Neuronal stem cell (in vitro differentiated cells): ENCODE measurements around the gene MSH2.
A peak's percentile ranks its signal among the peaks of the same experiment; 100 is the strongest.
"Not testable (repeated sequence)": the region's sequence is repeated elsewhere in the genome, so short reads cannot be mapped to it uniquely, and the experiment has no call there.

Experiments
- DNase-seq: peaks from one replicate; pipeline ENCODE4 v3.0.0-alpha.2; 2013; ENCODE audit warnings: low spot score
- H2AFZ ChIP-seq: one replicate; pipeline ENCODE4 v1.6.1; 2013; ENCODE audit warnings: mild to moderate bottlenecking, low read length, inconsistent platforms
- H2AK5ac ChIP-seq: 2 replicates; pipeline ENCODE4 v1.6.1; 2013; ENCODE audit warnings: low read depth, mild to moderate bottlenecking, inconsistent platforms, low read length, moderate library complexity, mixed read lengths
- H2BK120ac ChIP-seq: 2 replicates; pipeline ENCODE4 v1.6.1; 2013; ENCODE audit warnings: low read depth, mild to moderate bottlenecking, inconsistent platforms, low read length, moderate library complexity, mixed read lengths
- H2BK12ac ChIP-seq: one replicate; pipeline ENCODE4 v1.6.1; 2013; ENCODE audit warnings: low read length, inconsistent platforms
- H2BK15ac ChIP-seq: 2 replicates; pipeline ENCODE4 v1.6.1; 2013; ENCODE audit warnings: mild to moderate bottlenecking, low read length, inconsistent platforms, mixed read lengths
- H2BK5ac ChIP-seq: one replicate; pipeline ENCODE4 v1.6.1; 2013; ENCODE audit warnings: inconsistent platforms, mild to moderate bottlenecking, low read length, moderate library complexity
- H3K14ac ChIP-seq: one replicate; pipeline ENCODE4 v1.6.1; 2013; ENCODE audit warnings: low read length, inconsistent platforms
- H3K18ac ChIP-seq: 2 replicates; pipeline ENCODE4 v1.6.1; 2013; ENCODE audit warnings: low read length, inconsistent platforms
- H3K23ac ChIP-seq: 2 replicates; pipeline ENCODE4 v1.6.1; 2013; ENCODE audit warnings: low read depth, mild to moderate bottlenecking, mixed read lengths, low read length, inconsistent platforms; ENCODE audit not compliant: poor library complexity
- H3K27ac ChIP-seq: replicated peaks from 3 replicates; pipeline ENCODE4 v1.5.1; 2013; ENCODE audit warnings: low read length, inconsistent platforms
- H3K27me3 ChIP-seq, 3 experiments: 2 replicates each; pipeline ENCODE4 v1.6.1; 2013; ENCODE audit warnings: low read length in 3 of 3, mild to moderate bottlenecking in 2 of 3, inconsistent platforms in 1 of 3, low read depth in 1 of 3, mixed read lengths in 1 of 3, moderate library complexity in 1 of 3; ENCODE audit not compliant: control insufficient read depth in 3 of 3, insufficient read depth in 3 of 3
- H3K36me3 ChIP-seq, 2 donors: replicated peaks in 1 of 2; 2 replicates each; pipeline ENCODE4 v1.6.1; 2013; ENCODE audit warnings: low read length in 2 of 2; ENCODE audit not compliant: control insufficient read depth in 2 of 2, insufficient read depth in 2 of 2
- H3K4ac ChIP-seq: 2 replicates; pipeline ENCODE4 v1.6.1; 2013; ENCODE audit warnings: inconsistent platforms, mild to moderate bottlenecking, low read length, moderate library complexity
- H3K4me1 ChIP-seq, 2 donors: 1 replicate in 1 of 2; 2 replicates in 1 of 2; pipeline ENCODE4 v1.6.1; 2013; ENCODE audit warnings: low read length in 2 of 2, low read depth in 1 of 2; ENCODE audit not compliant: control insufficient read depth in 2 of 2, insufficient read depth in 1 of 2
- H3K4me2 ChIP-seq: one replicate; pipeline ENCODE4 v1.6.1; 2013; ENCODE audit warnings: mild to moderate bottlenecking, low read length, inconsistent platforms; ENCODE audit not compliant: insufficient read depth, poor library complexity, severe bottlenecking
- H3K4me3 ChIP-seq, 2 donors: 2 replicates each; pipeline ENCODE4 v1.5.1; 2013; ENCODE audit warnings: low read length in 2 of 2, mild to moderate bottlenecking in 2 of 2, inconsistent platforms in 1 of 2, moderate library complexity in 1 of 2
- H3K79me1 ChIP-seq: one replicate; pipeline ENCODE4 v1.6.1; 2013; ENCODE audit warnings: low read depth, mild to moderate bottlenecking, inconsistent platforms, low read length, moderate library complexity
- H3K9ac ChIP-seq: one replicate; pipeline ENCODE4 v1.6.1; 2013; ENCODE audit warnings: mild to moderate bottlenecking, low read depth, low read length, inconsistent platforms; ENCODE audit not compliant: poor library complexity
- H3K9me3 ChIP-seq, 2 donors: replicated peaks in 1 of 2; 2 replicates each; pipeline versions ENCODE3 to v1.6.1; 2013; ENCODE audit warnings: low read length in 2 of 2, mild to moderate bottlenecking in 2 of 2, inconsistent platforms in 1 of 2, low read depth in 1 of 2, mixed read lengths in 1 of 2, moderate library complexity in 1 of 2; ENCODE audit not compliant: control insufficient read depth in 2 of 2, insufficient read depth in 1 of 2
- H4K8ac ChIP-seq: one replicate; pipeline ENCODE4 v1.6.1; 2013; ENCODE audit warnings: low read depth, mild to moderate bottlenecking, inconsistent platforms, low read length, moderate library complexity
- H4K91ac ChIP-seq: one replicate; pipeline ENCODE4 v1.6.1; 2013; ENCODE audit warnings: low read length, low read depth, mild to moderate bottlenecking, inconsistent platforms; ENCODE audit not compliant: poor library complexity
- WGBS, 2 donors: extraction: QIAGEN DNeasy Blood & Tissue Kit; methylation state at CpG; one replicate each; pipeline ENCODE4 v1.1.7; 2013; ENCODE audit warnings: missing lambda C conversion rate in 2 of 2, mixed read lengths in 1 of 2; ENCODE audit not compliant: insufficient read length in 2 of 2, insufficient replicate concordance in 1 of 2; ENCODE audit errors: extremely low coverage in 2 of 2; 5-methylcytosine and 5-hydroxymethylcytosine counted together

The MSH2 gene

DNA sequence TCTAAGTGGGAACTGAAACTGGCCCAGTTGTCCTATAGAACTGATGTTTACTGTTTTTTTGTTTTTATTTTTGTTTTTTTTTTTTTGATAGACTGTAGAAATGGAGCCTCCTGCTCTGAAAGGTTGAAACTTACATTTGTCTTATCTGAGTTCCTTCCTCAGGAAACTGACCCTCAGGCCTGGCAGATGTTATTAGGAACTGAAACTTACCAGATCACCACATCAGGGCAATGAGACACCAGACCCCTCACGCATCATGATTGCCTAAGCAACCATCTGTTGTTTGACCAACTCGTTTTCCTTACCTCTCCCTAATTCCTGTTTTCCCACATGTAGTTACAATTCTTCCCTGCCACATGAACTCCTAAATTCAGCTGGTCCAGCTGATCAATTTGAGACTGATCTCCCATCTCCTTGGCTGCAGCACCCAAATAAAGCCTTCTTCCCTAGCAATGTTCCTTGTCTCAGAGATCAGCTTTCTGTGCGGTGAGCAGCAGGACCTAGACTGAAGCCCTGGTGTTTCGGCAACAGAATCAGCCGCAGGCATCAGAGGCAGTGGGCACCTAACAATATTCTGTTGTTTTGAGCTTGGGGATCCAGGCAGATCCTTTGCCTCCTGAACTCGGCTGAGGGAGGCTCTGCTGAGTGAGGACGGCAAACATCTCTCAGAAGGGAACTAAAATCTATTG lies 96.8 kb downstream of the MSH2 start:
- Histone ChIP-seq H4K8ac (no peak overlapping the region), H3K4me3 (no peak overlapping the region), H2BK120ac (no peak overlapping the region), H3K18ac (no peak overlapping the region), H2BK12ac (no peak overlapping the region), H2AFZ (no peak overlapping the region), H3K79me1 (no peaks in the 10 kb centered on the region), H4K91ac (no peak overlapping the region), H3K9ac (no peak overlapping the region), H3K27me3 (no peaks in the 10 kb centered on the region), H3K23ac (no peak overlapping the region), H3K4ac (no peak overlapping the region), H3K36me3 (peaks cover 0 to 4% of the 10 kb centered on the region in 2 donors), H3K4me2 (no peak overlapping the region), H3K4me1 (no peaks in the 10 kb centered on the region), H3K27ac (no peak overlapping the region), H3K14ac (no peak overlapping the region), H2BK15ac (no peak overlapping the region), H3K9me3 (peaks cover 16 to 17% of the 10 kb centered on the region in 2 donors), H2BK5ac (peak overlapping the region; percentile 7), H2AK5ac (no peak overlapping the region)
- WGBS, 2 donors: no CpG with 5 or more reads among the region's 7 CpGs
- DNase-seq: no peak

DNA sequence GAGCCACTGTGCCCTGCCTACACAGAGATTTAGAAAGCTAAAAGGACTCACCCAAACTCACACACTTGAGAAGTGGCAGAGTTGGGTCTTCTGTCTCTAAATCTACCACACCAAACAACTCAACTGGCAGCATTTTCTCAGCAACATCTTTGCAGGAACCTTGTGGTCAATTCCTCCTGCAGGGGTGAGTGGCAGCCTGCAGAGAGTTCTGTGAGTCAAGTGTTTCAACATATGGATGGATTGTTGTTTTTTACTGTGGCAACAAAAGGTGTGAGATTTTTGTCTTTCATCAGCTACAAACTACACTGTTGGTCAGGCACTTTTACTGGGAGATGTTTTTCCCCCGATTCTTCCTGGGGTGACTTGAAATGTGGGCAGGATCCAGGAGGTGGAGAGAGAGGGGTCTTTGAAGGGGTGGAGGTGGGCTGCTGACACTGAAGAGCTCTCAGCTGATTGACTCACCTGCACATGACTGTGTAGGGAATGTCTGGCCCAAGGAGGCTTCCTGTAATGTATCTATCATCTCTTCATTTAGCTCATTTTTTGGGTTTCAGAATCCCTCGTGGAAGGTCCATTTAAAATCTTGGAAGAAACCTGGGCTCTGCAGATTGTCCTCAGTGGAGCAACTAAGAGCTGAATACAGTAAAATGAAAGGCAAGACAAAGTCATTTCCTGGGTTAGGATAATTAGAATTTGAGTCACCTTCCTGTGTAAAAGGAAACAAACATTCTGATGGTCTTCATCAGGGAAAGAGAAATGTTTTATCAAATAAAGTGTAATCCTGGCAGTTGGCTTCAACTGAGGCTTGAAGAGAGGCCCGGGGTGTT lies 98.6 kb downstream of the MSH2 start:
- Histone ChIP-seq H3K14ac (no peak overlapping the region), H3K18ac (no peak overlapping the region), H3K4me3 (no peak overlapping the region), H4K91ac (no peak overlapping the region), H2BK15ac (no peak overlapping the region), H2AFZ (no peak overlapping the region), H2BK12ac (no peak overlapping the region), H3K23ac (no peak overlapping the region), H3K27ac (no peak overlapping the region), H3K4ac (no peak overlapping the region), H3K36me3 (peaks cover 0 to 4% of the 10 kb centered on the region in 2 donors), H3K9me3 (peaks cover 21 to 26% of the 10 kb centered on the region in 2 donors), H3K4me1 (no peaks in the 10 kb centered on the region), H2AK5ac (no peak overlapping the region), H3K27me3 (no peaks in the 10 kb centered on the region), H2BK5ac (no peak overlapping the region), H2BK120ac (no peak overlapping the region), H3K79me1 (no peaks in the 10 kb centered on the region), H4K8ac (no peak overlapping the region), H3K9ac (no peak overlapping the region), H3K4me2 (no peak overlapping the region)
- no peak for DNase-seq
- no CpG with 5 or more reads among the region's 3 CpGs for WGBS, 2 donors

DNA sequence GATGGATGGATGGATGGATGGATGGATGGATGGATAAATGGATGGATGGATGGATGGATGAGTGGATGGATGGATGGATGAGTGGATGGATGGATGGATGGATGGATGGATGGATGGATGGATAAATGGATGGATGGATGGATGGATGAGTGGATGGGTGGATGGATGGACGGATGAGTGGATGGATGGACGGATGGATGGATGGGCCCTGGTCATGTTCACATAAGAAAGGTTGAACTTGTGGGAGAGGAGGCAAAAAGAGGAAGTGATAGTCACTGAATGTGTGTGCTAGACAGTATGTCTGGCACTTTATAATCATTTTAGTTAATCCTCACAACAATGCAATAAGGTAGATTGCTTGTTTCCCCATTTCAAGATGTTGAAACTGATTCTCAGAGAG lies 99.5 kb downstream of the MSH2 start:
- not testable (repeated sequence) for H4K91ac ChIP-seq, H3K27me3 ChIP-seq, H3K4me2 ChIP-seq, H3K4ac ChIP-seq, H3K14ac ChIP-seq, H4K8ac ChIP-seq, H2AK5ac ChIP-seq, H3K23ac ChIP-seq, H3K4me3 ChIP-seq, H3K79me1 ChIP-seq, H2AFZ ChIP-seq, DNase-seq, H3K4me1 ChIP-seq, H2BK120ac ChIP-seq, H2BK15ac ChIP-seq, H3K27ac ChIP-seq, H3K9ac ChIP-seq, H3K18ac ChIP-seq, H2BK5ac ChIP-seq, H3K36me3 ChIP-seq, H2BK12ac ChIP-seq
- no CpG with 5 or more reads among the region's 2 CpGs for WGBS, 2 donors
- peaks cover 21 to 26% of the 10 kb centered on the region in 2 donors for H3K9me3 ChIP-seq

DNA sequence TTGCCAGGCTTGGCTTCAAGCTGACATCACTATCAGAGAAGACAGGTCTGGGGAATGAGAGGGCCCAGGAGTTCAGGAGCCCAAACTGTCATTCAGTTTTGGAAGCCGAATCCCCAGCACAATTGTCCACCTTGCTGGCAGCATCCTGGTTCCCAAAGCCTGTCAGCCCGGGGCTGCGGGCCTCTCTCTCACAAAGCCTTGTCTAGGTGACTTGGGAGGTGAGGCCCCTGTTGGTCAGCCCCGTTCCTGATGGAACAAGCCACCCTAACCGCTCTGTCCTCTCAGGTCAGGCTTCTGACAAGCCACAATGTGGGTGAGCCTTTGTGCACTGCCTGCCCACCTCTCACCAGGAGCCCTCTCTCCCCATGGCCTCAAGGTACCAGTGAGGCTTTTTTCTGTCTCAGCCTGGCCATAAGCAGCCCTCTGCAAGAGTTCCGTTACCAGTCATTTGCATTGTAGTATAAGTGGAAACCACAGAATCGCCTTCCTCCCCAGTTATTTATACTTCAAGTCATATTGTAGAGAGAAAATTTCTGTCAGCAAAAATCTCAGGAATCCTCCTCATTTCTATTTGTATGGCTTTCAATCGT lies 100.6 kb downstream of the MSH2 start:
- peaks cover 0 to 4% of the 10 kb centered on the region in 2 donors for H3K36me3 ChIP-seq
- no peak overlapping the region for H3K9ac ChIP-seq
- no peak overlapping the region for H2AFZ ChIP-seq
- no peak for DNase-seq
- H3K4ac ChIP-seq: no peak overlapping the region
- H3K4me1 ChIP-seq: no peaks in the 10 kb centered on the region
- no peak overlapping the region for H2BK120ac ChIP-seq
- H3K27me3 ChIP-seq: no peaks in the 10 kb centered on the region
- H3K27ac ChIP-seq: no peak overlapping the region
- H3K9me3 ChIP-seq: peaks cover 20 to 26% of the 10 kb centered on the region in 2 donors
- no CpG with 5 or more reads among the region's 8 CpGs for WGBS, 2 donors
- H3K4me3 ChIP-seq: no peak overlapping the region
- H4K91ac ChIP-seq: no peak overlapping the region
- no peak overlapping the region for H2AK5ac ChIP-seq
- H3K18ac ChIP-seq: no peak overlapping the region
- H3K23ac ChIP-seq: no peak overlapping the region
- H3K4me2 ChIP-seq: no peak overlapping the region
- H2BK5ac ChIP-seq: no peak overlapping the region
- H2BK15ac ChIP-seq: no peak overlapping the region
- no peak overlapping the region for H4K8ac ChIP-seq
- no peak overlapping the region for H2BK12ac ChIP-seq
- H3K79me1 ChIP-seq: no peaks in the 10 kb centered on the region
- H3K14ac ChIP-seq: no peak overlapping the region
